ENCODE results near the gene DEFB129.
"Not testable (repeated sequence)": the region's sequence is repeated elsewhere in the genome, so short reads cannot be mapped to it uniquely, and the experiment has no call there.

Gene DEFB129

DNA sequence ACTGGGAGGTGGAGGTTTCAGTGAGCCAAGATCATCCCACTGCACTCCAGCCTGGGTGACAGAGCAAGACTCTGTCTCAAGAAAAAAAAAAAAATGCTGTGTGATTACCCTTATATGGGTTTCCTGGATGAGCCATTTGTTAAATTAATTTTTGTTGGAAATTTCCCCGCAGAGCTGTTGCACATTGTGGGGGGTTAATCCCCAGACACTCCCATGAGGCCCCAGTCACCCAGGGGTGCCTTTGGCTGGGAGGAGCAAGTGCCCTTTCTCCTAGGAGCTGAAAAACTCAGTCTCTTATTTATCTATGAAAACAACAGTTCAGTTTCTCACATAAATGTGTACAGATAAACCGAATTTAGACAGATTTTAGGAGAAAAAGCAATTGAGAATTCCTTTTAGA, 25.7 kb downstream of the DEFB129 start:
- DNase-seq (ENCODE audit: low read depth in 3 of 3, low spot score in 1 of 3), result no peak

DNA sequence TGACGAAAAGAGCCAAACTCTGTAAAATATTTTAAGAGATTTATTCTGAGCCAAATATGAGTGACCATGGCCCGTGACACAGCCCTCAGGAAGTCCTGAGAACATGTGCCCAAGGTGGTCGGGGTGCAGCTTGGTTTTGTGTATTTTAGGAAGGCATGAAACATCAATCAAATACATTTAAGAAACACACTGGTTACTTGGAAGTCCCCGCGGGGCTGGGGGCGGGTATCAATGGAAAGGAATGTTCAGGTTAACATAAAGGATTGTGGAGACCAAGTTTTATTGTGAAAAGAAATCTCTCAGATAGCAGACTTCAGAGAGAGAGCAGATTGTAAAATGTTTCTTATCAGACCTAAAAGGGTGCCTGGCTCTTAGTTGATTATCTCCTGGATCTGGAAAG, 26.4 kb downstream of the DEFB129 start:
- not testable (repeated sequence) for DNase-seq (ENCODE audit: low read depth in 3 of 3, low spot score in 1 of 3)

DNA sequence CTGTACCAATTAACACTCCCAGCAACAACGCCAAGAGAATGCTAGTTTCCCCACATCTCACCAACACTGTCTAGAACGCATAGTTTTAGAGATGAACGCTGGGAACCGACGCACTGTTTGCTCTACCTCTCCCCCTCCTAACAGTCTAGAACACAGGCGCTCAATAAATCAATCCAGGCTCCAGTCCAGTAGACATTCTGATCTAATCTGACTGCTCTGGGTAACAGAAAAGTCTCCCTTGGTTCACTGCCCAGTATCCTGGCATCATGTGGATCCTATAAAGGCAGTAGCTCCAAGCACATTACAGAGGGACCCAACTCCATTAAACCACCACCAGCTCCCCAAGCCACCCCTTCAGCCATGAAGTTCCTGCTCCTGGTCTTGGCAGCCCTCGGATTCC, 30.4 kb downstream of the DEFB129 start, which contains the start of gene DEFB132:
TSS of gene DEFB132 (plus strand) at position 306 of the 400 bp plus-strand sequence. CDS start at position 361, 55 bp downstream.
- no peak for DNase-seq (ENCODE audit: low read depth in 3 of 3, low spot score in 1 of 3)

DNA sequence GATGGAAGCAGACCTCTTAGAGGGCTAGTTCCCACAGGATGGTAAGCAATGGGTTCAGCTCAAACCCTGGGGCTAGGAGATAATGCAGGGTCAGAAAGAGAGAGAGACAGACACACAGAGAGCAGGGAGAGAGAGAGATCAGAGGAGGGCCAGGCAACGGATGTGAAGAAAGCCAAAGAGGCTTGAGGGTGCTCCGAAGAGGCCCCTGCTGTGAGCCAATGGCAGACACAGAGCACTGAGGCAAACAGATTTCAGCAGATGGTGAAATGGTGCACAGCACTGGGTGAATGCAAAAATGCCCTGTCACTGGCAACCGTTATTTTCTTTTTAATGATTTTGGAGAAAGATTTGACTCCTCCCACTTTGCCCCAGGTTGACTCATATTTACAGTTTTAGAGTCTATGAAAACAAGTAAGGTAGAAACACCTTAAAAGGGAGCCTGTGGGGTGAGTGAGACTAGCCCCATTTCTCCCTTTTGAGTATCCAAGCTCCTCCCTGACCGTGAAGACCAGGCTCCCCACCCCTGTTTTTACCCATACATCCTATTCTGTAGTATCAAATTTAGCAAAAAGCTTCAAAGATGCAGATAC, 31.3 kb downstream of the DEFB129 start:
- no peak for DNase-seq (ENCODE audit: low read depth in 3 of 3, low spot score in 1 of 3)

DNA sequence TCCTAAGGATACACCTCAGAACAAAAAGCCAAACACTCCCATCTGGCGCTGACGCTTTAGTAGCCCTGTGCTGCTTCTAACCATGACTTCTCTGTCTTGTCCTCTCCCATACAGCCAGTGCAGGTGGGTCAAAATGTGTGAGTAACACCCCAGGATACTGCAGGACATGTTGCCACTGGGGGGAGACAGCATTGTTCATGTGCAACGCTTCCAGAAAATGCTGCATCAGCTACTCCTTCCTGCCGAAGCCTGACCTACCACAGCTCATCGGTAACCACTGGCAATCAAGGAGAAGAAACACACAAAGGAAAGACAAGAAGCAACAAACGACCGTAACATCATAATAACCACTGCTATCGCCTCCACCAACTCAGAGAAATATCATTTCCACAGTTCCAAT, 31.9 kb downstream of the DEFB129 start:
- DNase-seq (ENCODE audit: low read depth in 3 of 3, low spot score in 1 of 3), result no peak

DNA sequence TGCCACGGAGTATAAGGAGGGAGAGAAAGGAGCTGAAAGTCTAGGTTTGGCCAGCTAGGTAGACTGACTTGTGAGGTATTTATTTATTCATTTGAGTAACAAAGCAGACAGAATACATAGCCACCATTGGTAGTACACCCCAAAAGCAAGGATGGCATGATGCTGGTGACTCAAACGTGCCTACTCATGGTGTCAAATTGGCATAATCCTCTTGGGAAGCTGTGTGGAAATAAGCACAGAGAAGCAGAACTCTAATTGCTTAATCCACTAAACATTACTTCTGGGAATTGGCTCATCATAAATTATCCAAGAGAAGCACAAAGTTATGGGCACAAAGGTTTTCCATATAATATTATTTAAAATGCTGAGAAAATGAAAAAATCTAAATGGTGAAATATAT, 32.9 kb downstream of the DEFB129 start:
- no peak for DNase-seq (ENCODE audit: low read depth in 3 of 3, low spot score in 1 of 3)

DNA sequence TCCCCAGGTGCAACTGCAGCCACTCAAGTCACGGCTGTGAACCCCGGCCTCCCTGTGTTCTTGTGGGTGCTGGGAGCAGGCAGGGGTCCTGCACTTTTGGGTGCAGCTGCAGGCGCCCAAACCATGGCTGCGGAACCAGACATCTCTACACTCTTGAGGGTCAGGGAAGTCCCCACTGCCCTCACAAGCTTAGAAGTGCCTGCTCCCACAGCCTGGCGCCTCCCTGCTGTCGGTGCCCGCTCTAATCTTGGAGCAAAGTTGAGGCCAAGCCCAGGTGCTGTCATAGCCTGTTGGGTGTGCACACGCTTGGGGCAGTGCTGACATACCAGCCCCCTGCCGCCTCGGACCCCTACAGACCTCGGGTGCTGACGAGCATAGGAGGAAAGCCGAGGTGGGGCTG, 36.6 kb downstream of the DEFB129 start:
- DNase-seq (ENCODE audit: low read depth in 3 of 3, low spot score in 1 of 3), result no peak

DNA sequence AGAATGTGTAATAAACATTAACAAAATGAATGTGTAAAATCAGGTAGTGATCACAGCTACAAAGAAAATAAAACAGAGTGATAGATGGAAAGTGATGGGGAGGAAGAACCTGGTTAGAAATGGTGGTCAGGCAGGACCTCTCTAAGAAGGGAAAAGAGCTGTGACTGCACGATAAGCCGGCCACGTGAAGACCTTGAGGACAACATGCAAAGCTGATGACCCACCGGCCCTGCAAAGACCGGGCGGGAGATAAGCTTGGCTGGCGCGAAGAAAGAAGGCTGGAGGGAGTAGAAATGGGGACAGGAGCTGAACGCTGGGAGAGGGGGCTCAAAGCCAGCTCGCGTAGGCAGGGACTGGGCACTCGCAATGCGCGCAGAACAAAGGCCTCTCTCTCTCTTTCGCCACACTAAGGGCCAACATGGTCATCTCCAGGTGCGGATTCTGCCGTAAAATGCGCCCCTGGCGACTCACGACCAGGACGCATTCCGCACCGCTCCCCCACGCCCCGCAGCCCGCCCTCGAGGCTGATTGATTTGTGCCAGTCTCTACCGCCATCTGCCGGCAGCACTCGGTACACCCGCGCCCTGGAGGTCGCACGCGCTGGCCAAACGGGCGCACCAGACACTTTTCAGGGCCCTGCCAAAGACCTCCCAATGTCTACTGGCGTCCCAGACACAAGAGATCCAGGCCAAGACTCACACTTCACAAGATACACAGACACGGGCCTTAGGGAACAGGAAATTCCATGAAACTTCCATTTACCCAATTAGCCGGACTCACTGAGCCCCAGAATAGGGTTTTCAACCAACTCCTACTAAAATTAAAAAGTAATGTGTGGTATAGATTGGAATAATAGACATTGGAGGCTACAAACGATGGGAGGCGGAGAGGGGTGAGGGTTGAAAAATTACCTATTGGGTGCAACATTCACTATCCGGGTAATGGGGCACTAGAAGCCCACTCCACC, 39.8 kb downstream of the DEFB129 start:
- DNase-seq (ENCODE audit: low read depth in 3 of 3, low spot score in 1 of 3), result peak; percentile 73 to 91 (median 77)

DNA sequence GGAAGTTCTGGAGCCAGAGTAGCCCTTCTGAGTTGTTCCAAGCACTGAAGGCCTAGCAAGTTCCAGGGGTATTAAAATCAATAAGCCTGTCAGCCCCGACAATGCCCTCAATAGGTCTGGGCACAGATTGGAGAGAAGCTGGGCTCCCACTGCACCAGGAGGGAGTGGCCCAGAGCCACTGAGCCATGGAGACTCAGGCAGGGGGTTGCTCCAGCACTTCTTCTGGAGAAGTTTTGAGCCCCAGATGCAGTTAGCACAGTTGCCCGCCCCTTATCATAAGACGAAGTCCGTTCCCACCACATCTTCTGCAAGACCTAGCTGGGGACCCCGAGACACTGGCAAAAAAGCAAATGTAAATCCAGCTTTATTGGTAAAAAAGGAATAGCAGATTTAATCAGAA, 43.5 kb downstream of the DEFB129 start:
- no peak for DNase-seq (ENCODE audit: low read depth in 3 of 3, low spot score in 1 of 3)

DNA sequence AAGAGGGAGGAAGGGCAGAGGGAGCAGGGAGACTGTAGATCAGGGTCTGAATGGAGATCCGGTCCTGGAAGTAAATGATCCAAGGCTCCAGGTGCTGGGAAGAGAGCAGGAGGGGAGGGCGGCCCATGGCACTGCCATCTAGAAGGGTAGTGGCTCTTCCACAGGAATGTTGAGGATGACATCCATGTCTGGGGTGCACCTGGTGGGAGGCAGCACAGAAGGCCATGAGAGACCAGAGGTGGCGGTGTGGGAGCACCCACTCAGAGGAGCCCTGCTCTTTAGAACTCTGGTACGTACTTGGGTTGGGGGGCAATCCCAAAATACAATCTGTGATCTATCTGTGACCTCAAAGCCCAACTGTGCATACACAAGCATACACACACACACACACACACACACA, 44.0 kb downstream of the DEFB129 start:
- DNase-seq (ENCODE audit: low read depth in 3 of 3, low spot score in 1 of 3), result no peak

DNA sequence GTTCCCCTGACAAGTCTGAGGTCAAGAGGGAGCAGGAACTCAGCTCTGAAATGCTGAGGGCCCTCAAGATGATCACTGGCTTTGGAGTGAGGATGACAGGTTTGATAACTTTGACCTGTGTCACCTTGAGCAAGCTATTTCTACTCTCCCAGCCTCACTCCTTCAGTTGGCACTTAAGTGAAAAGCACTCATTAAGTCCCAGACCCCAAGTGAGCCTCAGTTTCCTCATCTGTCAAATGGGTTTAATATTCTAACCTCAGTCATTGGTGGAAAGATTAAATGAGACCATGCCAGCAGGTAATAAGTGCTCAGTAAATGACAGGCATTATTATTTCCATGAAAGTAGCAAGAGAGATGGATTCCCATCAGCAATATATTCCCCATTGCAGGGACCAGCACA, 44.5 kb downstream of the DEFB129 start:
- DNase-seq (ENCODE audit: low read depth in 3 of 3, low spot score in 1 of 3), result no peak

DNA sequence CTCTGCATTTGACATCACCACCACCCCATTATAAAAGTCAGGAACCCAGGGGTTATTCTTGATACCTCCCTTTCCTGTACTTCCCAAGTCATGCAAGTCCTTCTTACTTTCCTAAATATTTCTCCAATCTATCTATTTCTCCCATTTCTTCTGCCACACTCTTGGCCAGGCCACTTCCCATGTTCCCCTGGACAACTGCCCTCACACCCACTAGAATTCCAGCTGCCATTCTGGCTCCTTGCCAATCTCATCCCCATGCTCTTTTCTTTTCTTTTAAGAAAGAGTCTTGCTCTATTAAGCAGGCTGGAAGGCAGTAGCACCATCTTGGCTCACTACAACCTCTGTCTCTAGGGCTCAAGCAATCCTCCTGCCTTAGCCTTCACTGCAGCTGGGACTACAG, 45.7 kb downstream of the DEFB129 start:
- no peak for DNase-seq (ENCODE audit: low read depth in 3 of 3, low spot score in 1 of 3)

DNA sequence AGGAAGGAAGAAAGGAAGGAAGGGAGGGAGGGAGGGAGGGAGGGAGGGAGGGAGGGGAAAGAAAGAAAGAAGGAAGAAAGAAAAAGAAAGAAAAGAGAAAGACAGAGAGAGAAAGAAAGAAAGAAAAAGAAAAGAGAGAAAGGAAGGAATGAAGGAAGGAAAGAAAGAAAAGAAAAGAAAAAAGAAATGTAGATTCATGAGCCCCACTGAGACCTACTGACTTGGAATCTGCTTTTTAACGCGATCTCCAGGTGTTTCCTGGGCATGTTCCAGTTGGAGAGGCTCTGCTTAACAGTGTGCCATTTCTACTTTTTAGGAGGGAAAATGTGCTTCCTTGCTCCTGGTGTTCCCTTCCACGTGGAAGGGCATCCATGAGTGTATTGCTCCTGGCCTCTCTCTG, 46.8 kb downstream of the DEFB129 start:
- DNase-seq (ENCODE audit: low read depth in 3 of 3, low spot score in 1 of 3), result no peak

DNA sequence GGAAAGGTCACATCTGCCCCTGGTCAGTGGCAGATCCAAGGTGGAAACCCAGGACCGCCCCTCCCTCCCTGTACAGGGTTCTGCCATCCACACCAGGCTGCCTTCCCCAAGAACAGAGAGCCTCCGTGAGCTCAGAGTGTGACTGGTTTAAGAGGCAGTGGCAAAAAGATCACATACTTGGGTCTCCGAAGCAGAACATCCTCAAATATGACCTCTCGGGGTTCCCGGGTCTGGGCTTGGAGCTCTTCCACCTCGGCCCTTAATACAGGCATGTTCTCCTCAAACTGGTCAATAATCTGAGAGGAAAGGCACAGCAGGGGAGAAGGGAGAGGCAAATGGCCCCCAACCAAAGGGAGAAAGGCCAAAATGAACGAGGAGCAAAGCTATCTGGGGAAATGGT, 48.7 kb downstream of the DEFB129 start:
- no peak for DNase-seq (ENCODE audit: low read depth in 3 of 3, low spot score in 1 of 3)

DNA sequence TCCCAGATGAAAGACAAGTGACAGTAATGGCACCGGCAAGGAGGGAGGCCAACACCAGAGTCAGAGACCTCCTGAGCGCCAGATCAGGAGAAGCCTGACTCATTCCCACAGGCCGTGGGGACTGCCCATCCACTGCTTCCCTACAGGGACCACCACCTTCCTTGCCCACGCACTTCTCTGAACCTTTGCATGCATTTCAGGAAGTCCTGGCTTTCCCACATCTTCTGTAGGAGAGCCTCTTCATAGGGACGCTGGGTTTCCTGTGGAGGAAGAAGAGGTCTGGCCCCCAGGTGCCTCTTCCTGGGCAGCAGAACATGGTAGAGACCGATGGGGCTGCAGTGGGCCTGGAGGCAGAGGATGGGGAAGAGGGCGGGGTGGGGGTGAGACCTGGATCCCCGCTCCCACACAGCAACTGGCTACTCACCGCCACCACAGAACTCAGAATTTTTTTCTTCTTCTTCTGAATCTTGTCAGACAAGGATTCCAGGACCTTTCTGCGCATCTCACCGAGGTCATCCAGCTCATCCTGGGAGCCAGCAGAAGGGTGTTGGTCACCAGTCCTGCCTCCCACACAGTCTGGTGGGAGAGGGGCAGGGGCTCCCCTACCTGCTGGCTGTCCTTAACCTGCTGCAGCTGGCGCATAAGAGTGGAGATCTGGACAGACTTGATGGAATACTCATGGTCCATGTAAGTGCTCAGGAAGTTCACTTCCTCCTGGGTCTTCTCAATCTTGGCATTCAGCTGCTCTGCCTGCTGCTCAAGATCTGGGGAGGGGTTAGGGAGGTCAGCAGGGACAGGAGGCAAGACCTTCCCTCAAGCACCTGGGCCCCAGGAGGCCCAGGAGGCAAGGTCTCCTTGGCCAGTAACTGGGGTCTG, 49.8 kb downstream of the DEFB129 start:
- DNase-seq (ENCODE audit: low read depth in 3 of 3, low spot score in 1 of 3), result no peak

DNA sequence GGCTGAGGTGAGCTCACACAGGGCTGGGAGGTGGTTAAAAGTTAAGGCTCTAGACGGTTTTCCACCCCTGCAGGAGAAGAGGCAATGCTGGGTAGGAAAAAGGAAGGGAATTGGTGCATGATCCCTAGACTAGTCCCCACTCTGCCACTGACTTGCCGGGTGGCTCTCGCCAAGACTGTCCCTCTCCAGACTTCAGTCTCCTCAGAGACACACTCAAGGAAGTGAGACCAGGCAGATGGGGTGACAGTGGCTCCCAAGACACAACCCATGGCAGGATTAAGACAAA, 50.4 kb downstream of the DEFB129 start:
- no peak for DNase-seq (ENCODE audit: low read depth in 3 of 3, low spot score in 1 of 3)

DNA sequence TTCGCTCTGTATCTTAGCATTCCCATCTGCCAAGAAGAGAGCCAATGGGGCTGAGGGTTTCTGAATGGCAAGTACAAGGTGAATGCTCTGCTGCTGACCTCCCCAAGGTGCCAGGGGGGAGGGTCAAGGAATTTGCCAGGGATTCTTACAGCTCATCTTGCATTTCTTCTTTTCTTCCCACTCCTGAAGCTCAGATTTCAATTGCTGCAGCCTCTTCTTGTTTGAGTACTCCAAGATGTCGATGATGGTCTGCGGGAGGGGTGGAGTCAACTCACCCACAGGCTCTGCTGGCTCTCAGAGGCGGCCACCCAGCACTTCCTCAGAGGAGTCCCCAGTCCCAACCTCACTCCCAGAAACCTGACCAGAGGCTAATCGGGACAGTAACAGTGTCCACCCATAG, 51.1 kb downstream of the DEFB129 start:
- DNase-seq (ENCODE audit: low read depth in 3 of 3, low spot score in 1 of 3), result no peak

DNA sequence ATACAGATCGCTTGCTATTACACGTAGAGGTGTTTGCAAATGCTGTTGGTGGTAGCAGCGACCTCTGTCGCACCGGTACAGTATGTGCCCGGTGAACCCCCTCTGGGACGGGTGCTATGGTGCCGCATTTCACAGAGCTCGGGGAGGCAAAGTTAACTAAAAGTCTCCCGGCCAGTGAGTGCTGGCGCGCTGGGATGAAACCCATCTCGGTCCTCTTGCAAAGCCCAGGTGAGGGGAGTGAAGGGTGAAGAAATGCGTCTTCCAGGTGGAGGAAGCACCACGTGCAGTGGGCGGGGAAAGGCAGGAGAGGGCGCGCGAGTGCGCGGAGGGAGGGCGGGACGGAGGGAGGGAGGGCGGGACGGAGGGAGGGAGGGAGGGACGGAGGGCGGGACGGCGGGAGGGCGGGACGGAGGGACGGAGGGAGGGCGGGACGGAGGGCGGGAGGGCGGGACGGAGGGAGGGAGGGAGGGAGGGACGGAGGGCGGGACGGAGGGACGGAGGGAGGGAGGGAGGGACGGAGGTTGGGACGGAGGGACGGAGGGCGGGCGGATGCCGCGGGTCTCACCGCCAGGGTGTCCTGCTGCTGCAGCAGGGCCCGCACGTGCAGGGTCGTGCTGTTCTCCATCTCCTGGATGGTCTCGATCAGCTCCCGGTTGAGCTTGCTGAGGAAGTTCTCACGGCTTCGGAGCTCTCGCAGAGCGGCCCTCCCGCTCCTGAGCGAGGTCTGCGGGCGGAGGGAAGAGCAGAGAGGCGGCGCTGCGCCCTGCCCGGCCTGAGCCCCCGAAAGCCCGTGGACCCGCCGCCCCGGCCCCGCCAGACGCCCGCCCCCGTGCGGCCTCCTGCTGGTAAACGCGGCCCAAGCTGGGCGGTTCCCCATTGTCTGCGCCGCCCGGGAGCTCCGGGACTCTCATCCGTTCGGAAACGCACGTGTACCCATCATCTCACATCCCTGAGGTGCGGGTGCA, 51.8 kb downstream of the DEFB129 start:
- no peak for DNase-seq (ENCODE audit: low read depth in 3 of 3, low spot score in 1 of 3)

All from stimulated activated CD4-positive, alpha-beta T cell treated with anti-CD3 and anti-CD28 coated beads, TNF-alpha, amount 100 ng/mL, for 1 hour (primary cell).